ENCODE measurements around the gene GOLGA6A. TPM values are rescaled to one million over a fixed set of nuclear protein-coding genes. Genes with fewer than 3 reads are reported as not detected.
"Not testable (repeated sequence)": the region's sequence is repeated elsewhere in the genome, so short reads cannot be mapped to it uniquely, and the experiment has no call there.

The GOLGA6A gene
- total RNA-seq, 1 experiment from 2014 or later: not detected

DNA sequence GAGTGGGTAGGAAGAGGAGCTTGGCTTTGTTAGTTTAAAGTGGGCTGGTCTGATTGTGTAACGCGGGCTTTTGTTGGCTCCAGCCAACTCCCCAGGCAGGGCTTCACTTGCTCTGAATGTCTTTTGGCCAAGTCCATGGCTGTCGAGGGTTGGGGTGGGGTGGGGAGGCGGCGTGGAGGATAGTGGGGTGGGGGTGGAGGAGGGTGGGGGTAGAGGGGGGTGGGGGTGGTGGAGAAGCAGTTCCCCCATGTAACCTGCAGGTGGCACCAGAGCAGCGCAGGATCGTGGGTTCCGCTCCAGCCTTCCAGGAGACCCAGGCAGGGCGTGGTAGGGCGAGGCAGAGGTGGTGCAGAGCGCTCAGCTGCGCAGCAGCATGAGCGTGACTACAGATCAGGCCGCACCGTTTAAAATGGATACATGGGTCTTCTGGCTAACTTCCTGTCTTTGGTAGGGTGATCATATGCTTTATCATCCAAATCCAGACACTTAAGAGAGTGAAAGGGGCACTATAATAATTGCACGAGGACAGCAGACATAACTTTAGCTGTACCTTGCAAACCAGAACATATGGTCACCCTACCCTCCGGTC, 28.3 kb downstream of the GOLGA6A start:
- DNase-seq (ENCODE audit: extremely low read depth, low read depth): peak; percentile 68

DNA sequence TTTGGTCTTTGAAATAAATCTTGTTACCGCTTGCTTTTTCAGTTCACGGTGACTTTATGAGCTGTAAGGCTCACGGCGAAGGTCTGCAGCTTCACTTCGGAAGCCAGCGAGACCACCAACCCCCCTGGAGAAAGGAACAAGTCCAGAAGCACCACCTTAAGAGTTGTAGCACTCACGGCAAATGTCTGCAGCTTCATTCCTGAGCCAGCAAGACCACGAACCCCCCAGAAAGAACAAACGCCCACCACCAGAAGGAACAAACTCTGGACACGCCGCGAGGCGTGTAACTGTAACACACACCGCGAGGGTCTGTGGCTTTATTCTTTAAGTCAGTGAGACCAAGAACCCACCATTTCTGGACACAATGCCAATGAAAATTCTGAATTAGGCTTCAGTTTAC, 28.8 kb downstream of the GOLGA6A start:
- DNase-seq (ENCODE audit: extremely low read depth, low read depth): no peak

DNA sequence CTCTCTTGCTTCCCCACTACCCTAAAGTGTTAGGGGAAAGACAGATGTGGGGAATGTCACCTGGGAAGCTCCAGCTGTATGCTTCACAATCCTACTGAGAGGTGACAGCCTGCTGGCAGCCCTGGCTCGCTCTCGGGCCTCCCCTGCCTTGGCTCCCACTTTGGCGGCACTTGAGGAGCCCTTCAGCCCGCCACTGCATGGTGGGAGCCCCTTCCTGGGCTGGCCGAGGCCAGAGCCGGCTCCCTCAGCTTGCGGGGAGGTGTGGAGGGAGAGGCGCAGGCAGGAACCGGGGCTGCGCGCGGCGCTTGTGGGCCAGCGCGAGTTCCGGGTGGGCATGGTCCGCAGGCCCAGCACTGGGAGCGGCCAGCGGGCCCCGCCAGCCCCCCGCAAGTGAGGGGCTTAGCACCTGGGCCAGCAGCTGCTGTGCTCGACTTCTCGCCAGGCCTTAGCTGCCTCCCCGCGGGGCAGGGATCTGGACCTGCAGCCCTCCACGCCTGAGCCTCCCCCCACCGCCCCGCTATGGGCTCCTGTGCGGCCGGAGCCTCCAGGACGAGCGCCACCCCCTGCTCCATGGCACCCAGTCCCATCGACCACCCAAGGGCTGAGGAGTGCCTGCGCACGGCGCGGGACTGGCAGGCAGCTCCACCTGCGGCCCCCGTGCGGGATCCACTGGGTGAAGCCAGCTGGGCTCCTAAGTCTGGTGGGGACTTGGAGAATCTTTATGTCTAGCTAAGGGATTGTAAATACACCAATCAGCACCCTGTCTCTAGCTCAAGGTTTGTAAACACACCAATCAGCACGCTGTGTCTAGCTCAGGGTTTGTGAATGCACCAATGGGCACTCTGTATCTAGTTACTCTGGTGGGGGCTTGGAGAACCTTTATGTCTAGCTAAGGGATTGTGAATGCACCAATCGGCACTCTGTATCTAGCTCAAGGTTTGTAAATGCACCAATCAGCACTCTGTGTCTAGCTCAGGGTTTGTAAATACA, 29.8 kb downstream of the GOLGA6A start:
- not testable (repeated sequence) for DNase-seq (ENCODE audit: extremely low read depth, low read depth)

DNA sequence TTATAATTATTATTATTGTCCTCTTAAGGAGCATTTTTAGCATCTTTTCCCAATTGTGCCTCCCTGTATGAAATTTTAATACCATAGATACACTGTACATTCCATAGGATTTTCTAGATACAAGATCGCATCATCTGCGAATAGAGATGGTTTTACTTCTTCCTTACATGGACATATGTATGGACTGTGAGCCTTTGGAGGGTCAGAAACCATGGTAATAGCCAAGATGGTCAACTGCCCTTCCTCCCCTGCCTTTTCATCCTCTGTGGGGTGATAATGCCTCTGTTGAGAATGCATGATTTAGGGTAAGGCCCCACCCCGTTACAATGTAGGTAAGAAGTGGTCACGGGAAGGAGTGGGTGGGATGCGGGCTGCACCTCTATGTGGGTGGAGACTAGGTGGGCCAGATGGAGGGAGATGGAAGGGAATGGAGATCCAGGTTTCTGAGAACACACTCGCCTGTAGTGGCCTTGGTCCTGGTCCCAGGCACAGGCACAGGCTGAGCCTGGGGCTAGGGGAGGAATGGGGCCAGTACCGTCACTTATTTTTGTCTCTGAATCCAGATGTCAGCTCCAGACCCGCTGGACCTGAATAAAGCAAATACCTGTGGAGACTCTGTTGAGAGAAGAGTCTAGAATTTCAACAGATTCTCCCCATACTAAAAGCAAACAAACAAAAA, 31.7 kb downstream of the GOLGA6A start:
- DNase-seq (ENCODE audit: extremely low read depth, low read depth): no peak

DNA sequence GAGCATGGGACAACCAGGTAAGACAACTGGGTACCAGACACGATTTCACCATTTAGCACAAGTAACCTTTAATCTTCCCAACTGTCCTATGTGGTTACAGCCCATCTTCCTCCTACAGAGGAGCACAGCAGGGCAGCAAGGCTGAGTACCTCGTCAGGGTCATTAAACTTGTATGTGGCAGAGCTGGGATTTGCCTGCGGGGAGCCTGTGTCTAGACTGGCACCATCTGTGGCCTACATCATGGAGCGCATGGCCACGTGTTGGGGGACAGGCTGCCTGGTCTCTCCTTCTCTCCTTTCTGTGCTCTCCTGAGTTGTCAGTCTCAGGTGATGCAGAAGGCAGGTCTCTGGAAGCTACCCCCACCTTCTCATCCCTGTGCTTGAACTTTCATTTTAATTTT, 32.2 kb downstream of the GOLGA6A start:
- no peak for DNase-seq (ENCODE audit: extremely low read depth, low read depth)

DNA sequence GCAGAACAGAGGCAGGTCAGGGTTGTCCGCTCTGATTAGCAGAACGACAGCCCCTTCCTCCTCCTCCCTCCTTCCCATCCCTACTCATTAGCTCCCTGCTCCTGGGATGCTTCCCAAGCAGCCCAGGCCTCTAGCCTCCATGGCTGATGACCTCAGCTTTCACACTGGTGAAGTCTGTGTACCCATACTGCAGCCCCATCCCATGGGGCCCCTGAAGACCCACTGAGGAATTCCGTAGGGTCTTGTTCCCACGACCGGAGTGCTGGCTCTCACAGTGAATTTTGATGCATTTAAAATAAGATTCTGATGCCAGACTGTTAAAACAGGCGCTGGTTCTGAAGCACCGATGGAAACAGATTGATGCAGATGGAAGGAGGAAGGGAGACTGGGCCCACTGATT, 36.1 kb downstream of the GOLGA6A start:
- DNase-seq (ENCODE audit: extremely low read depth, low read depth): no peak

DNA sequence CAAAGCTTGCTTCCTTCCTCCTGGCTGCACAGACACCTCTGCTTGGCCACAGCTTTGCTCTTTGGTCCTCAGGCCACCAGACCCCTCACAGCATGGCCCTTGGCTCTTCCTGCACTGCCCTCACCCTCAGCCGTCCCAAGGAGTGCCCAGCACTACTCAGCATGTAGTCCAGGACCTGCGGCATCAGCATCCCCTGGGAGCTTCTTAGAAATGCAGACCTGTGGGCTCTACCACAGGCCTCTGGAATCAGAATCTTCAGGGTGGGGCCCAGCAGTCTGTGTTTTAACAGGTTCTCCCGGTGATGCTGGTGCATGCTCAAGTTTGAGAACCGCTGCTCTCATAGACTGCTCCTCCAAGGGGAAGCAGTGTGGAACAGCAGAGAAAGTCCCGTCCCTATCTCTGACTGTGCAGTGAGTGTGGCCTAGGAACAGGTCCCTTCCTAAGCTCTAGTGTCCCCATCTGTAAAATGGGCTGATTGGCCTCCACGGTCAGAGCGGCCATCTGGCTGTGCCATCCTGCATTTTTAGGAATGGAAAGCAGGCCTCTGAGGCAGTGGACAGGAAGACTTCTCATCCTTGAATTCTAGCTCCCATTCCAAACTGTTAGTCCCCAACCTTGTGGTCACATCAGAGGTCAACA, 36.6 kb downstream of the GOLGA6A start:
- DNase-seq (ENCODE audit: extremely low read depth, low read depth): no peak

DNA sequence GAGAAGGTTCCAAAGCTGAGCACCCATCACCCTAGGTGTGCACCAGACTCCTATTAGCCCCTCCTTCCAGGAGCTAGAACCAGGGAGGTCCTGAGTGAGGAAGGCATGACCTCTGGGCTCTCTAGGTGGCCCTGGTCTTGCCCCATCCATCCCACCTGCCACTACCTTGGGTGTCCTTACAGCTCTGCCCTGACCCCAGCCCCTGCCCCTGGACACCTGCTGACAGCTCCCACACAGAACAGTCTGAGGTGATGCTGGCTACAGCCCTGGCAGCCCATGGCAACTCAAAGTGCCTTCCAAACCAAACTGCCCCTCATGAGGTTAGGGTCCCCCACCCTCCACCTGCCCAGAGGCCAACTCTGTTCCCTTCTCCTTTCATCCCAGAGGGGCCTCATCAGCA, 37.2 kb downstream of the GOLGA6A start:
- no peak for DNase-seq (ENCODE audit: extremely low read depth, low read depth)

DNA sequence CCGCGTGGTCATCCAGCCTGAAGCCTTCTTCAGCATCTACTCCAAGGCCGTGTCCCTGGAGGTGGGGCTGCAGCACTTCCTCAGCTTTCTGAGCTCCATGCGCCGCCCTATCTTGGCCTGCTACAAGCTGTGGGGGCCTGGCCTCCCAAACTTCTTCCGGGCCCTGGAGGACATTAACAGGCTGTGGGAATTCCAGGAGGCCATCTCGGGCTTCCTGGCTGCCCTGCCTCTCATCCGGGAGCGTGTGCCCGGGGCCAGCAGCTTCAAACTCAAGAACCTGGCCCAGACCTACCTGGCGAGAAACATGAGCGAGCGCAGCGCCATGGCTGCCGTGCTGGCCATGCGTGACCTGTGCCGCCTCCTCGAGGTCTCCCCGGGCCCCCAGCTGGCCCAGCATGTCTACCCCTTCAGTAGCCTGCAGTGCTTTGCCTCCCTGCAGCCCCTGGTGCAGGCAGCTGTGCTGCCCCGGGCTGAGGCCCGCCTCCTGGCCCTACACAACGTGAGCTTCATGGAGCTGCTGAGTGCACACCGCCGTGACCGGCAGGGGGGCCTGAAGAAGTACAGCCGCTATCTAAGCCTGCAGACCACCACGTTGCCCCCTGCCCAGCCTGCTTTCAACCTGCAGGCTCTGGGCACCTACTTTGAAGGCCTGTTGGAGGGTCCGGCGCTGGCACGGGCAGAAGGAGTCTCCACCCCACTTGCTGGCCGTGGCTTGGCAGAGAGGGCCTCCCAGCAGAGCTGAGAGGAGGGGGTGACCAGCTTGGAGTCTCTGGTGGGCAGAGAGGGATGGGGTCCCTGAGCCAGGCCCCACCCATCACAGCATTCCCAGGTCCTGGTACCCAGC, 37.9 kb downstream of the GOLGA6A start:
- no peak for DNase-seq (ENCODE audit: extremely low read depth, low read depth)

DNA sequence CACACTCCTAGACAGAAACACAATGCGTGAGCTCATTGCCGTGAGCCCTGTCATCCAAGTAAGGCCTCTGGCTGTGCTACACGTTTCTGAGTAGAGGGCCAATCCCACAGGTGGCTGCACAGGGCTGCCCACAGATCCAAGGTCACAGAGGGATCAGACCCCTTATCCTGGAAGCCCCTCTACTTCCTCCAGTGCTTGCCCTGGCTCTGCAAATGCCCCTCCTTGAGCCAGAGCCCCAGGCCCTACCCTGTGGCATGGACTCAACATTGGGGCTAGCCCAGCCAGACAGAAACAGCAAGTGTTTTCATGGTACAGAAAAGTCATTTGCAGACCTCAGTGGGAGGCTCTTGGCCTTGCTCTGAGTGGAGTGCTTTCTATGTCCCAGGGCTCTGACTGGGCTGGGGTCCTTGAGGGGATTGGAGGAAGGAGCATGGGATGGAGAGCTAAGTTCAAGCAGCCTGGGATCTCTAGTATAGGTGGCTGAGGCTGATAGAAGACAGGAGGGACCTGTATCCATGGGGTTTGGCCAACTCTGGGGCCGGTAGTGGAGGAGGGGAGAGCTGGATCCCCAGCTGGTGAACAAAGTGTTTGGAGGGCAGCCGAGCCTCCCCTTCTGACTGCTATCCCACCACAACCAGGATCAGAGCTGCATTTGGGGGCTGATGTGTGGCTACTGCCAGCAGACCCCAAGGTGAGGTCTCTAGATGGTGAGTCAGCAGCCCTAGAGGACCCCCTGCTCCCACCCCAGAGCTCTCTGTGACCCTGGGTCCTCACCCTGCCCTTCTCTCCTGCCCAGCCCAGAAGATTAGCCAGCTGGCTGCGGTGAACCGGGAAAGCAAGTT, 38.7 kb downstream of the GOLGA6A start:
- DNase-seq (ENCODE audit: extremely low read depth, low read depth): no peak

DNA sequence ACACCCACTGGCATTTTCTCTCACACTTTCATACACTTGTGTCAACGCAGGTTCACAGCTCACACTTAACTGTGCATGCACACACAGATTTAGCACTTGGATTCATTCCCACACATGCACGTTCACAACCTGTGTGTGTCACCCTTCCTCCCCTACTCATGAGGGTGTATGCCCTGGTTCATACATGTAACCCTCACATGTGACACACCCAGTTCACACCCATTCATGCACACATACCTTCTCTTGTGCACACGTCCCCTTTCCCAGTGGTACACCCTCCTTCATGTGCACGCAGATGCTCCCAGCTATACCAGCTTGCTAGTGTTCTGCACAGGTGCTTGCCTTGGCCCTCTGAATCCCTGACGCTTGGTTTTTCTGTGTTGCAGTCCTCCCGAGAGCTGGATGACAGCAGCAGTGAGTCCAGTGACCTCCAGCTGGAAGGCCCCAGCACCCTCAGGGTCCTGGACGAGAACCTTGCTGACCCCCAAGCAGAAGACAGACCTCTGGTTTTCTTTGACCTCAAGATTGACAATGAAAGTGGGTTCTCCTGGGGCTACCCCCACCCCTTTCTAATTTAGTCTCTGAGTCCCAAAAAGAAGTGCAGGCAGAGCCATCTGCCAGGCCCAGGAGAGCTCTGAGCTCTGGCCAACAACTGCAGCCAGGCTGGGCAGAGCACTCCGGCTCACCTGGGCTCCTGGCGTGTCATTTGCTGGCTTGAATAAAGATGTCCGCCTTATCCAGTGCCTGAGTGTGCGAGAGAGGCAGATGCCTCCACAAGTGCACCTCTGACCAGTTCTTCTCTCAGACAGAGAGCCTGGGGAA, 39.5 kb downstream of the GOLGA6A start:
- no peak for DNase-seq (ENCODE audit: extremely low read depth, low read depth)

DNA sequence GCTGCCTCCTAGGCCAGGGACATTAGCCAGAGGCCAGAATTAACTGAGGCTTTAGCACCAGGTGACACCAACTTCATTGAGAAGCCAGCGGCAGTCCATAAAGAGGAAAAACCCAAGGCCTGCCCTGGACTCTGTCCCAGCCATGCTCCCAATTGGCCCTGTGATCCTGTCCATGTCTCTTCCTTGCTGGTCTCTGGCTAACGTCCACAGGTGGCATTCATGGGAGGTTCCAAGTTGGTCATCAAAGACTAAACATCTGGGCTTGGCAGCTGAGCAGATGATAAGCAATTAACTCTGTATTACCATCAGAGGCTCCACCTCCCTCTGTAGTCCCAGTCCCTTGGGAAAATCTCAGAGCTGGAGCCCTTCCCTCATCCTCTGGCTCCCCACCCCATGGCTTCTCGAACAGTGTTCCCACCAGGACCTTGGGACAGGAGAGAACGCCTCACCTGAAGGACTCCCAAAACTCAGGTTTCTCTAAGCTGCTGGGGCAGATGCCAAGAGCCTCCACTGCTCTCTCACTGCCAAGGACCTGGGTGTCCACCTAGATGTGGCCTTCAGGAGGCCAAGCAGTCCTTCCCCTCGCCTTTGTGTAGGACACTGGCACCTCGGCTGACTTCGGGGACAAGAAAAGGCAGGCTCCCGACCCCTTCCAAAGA, 40.4 kb downstream of the GOLGA6A start:
- no peak for DNase-seq (ENCODE audit: extremely low read depth, low read depth)

DNA sequence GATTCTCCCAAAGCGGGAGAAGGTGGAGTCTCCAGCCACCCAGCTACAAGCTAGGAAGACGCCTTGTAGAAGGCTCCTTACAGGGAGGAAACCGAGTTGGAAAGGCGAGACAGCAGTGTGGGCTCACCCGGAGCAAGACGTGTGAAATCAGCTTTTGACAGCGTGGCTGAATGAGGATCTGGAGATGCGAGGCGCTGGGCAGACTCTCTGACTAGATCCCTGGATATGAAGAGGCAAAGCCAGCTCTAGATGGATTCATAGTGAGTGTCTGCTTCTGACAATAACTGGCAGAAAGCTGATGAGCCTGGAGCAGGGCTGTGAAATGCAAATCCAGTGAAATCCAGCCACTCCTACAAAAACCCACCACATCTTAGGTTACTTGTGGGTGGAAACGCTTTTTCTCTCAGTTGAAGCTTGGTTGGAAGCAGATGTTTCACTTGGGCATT, 41.0 kb downstream of the GOLGA6A start:
- DNase-seq (ENCODE audit: extremely low read depth, low read depth): no peak

DNA sequence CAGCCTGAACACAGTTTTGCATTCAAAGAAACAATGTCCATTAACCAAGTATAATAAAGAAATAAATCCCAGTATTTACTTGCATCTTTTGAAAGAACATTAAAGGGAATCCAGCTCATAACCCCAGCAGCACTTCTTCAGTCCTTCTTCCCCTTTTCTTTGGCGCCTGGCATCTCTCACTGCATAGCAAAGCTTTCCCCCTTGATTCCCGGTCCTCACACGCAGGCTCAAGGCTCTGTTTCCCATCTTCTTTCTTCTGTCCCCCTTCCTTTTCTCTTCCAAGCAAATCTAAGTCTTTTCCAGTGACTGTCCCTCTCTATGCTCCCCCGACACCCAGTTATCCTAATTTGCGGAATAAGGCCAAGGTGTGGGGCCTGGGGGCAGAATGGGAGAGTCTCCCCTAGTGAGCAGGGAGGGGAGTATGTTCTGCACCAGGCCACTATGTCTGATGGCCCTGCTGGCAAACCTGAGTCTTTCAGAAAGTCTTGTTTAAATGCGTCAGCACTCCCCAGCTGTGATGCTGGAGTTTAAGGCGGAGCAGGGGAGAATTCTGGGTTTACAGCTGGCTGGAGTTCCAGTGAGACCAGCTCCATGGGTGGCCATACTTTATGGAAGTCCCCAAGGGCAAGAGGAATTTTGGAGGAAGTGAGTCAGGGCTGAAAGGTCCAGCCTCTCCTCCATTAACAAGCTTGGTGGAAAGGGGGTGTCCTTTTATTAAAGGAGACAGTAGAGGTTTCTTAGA, 42.1 kb downstream of the GOLGA6A start:
- DNase-seq (ENCODE audit: extremely low read depth, low read depth): no peak

DNA sequence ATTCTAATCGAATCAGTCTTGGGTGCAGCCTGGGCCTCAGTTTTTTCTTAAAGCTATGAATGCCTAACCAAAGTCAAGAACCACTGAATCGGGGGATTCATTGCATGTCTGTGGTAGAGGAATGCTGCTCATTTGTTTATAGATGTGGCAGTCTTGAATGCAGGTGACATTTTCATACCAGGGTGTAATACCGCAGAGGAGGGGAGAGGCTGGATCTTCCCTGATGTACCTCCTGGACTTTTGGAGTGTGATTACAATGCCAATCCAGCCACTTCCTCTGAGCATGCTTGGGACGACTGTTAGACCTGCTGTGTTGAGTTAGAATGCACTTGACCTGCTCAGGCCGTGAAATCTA, 42.7 kb downstream of the GOLGA6A start:
- DNase-seq (ENCODE audit: extremely low read depth, low read depth): no peak

DNA sequence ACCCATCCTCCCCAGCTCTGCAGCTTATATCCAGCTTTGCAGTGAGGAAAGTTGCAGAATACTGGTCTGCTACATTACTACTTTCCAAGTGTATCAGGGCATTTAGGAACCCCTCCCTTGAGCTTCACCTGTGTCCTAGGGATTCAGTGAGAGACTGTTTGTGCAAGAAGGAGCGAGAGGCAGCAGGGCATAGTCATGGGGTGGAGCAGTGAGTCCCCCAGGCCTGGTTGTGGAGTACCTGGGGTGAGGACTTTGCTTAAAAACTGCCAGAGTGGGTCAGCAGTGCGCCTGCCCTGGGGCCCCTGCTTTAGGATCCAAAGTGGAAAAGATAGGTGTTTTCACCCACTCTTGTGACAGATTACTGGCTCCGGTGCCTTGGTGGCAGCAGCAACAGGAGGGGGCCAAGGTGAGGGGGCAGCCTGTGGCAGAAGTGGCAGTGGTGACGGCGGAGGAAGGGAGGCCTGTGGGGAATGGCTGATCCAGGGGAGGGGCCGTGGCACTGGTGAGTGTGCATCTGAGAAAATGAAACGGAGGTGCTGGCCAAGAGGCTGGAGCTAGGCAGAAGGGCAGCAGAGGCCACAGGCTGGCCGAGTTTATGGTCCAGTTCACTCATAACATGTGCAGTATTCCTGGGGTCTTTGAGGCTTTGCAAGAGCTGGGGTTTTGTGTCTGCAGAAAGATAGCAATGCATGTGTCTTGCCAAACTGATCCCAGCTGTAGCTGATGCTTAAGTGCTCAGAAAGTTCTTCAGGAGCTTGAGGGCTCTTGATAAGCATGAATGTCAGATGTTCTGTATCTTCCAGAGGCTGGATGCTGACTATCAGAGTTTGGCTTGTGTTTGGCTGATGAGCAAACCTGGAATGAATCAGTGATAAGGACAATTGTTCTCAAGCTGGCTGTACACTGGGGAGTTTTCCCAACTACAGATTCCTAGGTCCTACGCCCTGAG, 43.4 kb downstream of the GOLGA6A start:
- no peak for DNase-seq (ENCODE audit: extremely low read depth, low read depth)

Data from NCI-H460 (cell line).